RWPE2 (cell line): Measurements from ENCODE around the gene HSFX3.

Experiments
- ATAC-seq: fragments of 200-7000 bp; cut with Tn5 transposase; 3 replicates; pipeline ENCODE4 v1.9.1; 2021; ENCODE audit warnings: low read depth
- DNase-seq: peaks from one replicate; pipeline ENCODE4 v3.0.0-alpha.2; 2020; ENCODE audit warnings: low spot score
- H3K27ac ChIP-seq: fragments of 450-650 bp; 2 replicates; pipeline ENCODE4 v1.5.1; 2017; ENCODE audit warnings: mild to moderate bottlenecking; ENCODE audit not compliant: poor library complexity, severe bottlenecking
- H3K27me3 ChIP-seq: fragments of 250-450 bp; sonication (Bioruptor Pico); 2 replicates; pipeline ENCODE4 v1.5.1; 2021; ENCODE audit warnings: mild to moderate bottlenecking, moderate library complexity; ENCODE audit not compliant: insufficient read depth, poor library complexity, severe bottlenecking
- H3K36me3 ChIP-seq: fragments of 250-450 bp; sonication (Bioruptor Pico); 2 replicates; pipeline ENCODE4 v1.5.1; 2020; ENCODE audit warnings: low read depth, mild to moderate bottlenecking, moderate library complexity
- H3K4me1 ChIP-seq: fragments of 250-450 bp; sonication (Bioruptor Pico); 2 replicates; pipeline ENCODE4 v1.5.1; 2021; ENCODE audit warnings: mild to moderate bottlenecking, moderate library complexity; ENCODE audit not compliant: insufficient read depth, poor library complexity, severe bottlenecking
- H3K4me3 ChIP-seq: fragments of 250-450 bp; sonication (Bioruptor Pico); 2 replicates; pipeline ENCODE4 v1.5.1; 2021; ENCODE audit warnings: mild to moderate bottlenecking, moderate library complexity; ENCODE audit not compliant: severe bottlenecking
- H3K9me3 ChIP-seq: fragments of 250-450 bp; sonication (Bioruptor Pico); 2 replicates; pipeline ENCODE4 v1.5.1; 2021; ENCODE audit warnings: mild to moderate bottlenecking, moderate library complexity; ENCODE audit not compliant: severe bottlenecking
- CTCF ChIP-seq: fragments of 450-650 bp; IDR thresholded peaks from one replicate; pipeline ENCODE4 v1.5.1; 2017; ENCODE audit warnings: mild to moderate bottlenecking, moderate library complexity; ENCODE audit not compliant: poor library complexity, severe bottlenecking

HSFX3 gene

GRCh38 chrX:149516604-149517003, 33.1 kb downstream of the HSFX3 start:
- Histone ChIP-seq H3K36me3 (no peaks in the 10 kb centered on the region), H3K4me3 (no peak overlapping the region), H3K27me3 (no peaks in the 10 kb centered on the region), H3K27ac (no peak overlapping the region), H3K9me3 (no peaks in the 10 kb centered on the region), H3K4me1 (peaks cover under 1% of the 10 kb centered on the region)
- ATAC-seq (no peak), DNase-seq (no peak)
- no peak for TF ChIP-seq CTCF

- no peak for TF ChIP-seq CTCF
Measured at GRCh38 chrX:149515954-149516602, 33.6 kb downstream of the HSFX3 start.

GRCh38 chrX:149513825-149514428, 35.8 kb downstream of the HSFX3 start:
- no peak for TF ChIP-seq CTCF
- Histone ChIP-seq H3K4me3 (no peak overlapping the region), H3K27me3 (no peaks in the 10 kb centered on the region), H3K27ac (no peak overlapping the region), H3K36me3 (no peaks in the 10 kb centered on the region), H3K4me1 (peaks cover 8% of the 10 kb centered on the region), H3K9me3 (no peaks in the 10 kb centered on the region)
- DNase-seq (no peak), ATAC-seq (no peak)

More at GRCh38 chrX:149515954-149516602, 33.6 kb downstream of the HSFX3 start:
- H3K27ac ChIP-seq: no peak overlapping the region
- H3K9me3 ChIP-seq: no peaks in the 10 kb centered on the region
- ATAC-seq (no peak), DNase-seq (no peak)
- no peak overlapping the region for H3K4me3 ChIP-seq
- peaks cover 6% of the 10 kb centered on the region for H3K4me1 ChIP-seq
- H3K27me3 ChIP-seq: no peaks in the 10 kb centered on the region
- no peaks in the 10 kb centered on the region for H3K36me3 ChIP-seq

DNA sequence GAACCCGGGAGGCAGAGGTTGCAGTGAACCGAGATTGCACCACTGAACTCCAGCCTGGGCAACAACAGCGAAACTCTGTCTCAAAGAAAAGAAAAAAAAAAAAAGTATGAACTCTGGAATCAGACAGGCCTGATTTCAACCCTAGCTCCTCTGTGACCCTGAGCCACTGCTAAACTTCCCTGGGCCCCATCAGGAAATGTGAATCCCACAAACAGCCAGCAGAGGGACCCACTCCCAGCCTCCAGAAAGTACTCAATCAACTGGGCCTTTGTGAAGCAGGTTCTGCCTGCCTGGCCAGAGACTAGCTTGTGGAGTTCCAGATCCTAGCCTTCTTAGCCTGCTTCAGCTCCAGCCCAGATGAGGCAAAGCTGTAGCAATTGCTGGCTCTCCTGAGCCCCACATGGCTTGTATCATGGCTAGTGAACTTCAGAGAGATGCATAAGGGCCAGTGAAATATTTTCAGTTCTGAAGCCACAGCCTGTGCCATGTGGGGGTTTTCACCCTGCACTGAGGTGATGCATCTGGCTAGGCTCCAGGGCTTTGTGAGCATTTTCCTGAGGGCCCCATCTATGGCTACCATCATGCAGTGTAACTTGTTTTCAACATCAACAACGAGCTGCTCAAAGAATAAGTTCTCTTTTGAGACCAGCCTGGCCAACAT, 37.4 kb downstream of the HSFX3 start:
- peak; percentile 42; the same call in 1 of the 3 replicates for ATAC-seq
- no peak overlapping the region for H3K27ac ChIP-seq

More for the DNA sequence above, 37.4 kb downstream of the HSFX3 start:
- DNase-seq: no peak
- H3K27me3 ChIP-seq: no peaks in the 10 kb centered on the region
- H3K36me3 ChIP-seq: no peaks in the 10 kb centered on the region
- TF ChIP-seq CTCF: peak; percentile 33
- peaks cover 8% of the 10 kb centered on the region for H3K4me1 ChIP-seq
- H3K9me3 ChIP-seq: no peaks in the 10 kb centered on the region
- H3K4me3 ChIP-seq: no peak overlapping the region
